ENCODE data around the gene TBXA2R. TPM values are rescaled to one million over a fixed set of nuclear protein-coding genes. Genes with fewer than 3 reads are reported as not detected.

TBXA2R gene
- total RNA-seq, 1 donor from 2014 or later: 4.9 TPM

DNA sequence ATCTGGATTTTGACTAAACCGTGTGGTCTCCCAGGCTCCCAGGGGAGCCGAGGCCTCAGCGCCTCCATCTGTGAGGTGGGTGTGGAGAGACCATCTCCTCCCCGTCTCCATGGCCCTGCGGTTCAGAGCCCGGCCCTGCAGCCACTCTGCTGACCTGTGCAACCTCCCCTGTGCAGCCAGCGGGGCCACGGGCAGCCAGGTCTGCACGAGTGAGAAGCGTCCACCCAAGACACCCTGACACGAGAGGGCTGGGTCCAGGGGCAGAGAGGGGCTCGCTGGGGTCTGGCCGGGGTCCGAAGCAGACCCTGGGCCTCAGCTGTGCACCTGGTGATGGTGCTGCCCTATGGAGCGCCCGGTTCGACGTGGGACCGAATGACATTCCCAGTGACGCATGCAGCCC is 30.3 kb upstream of the TBXA2R start:
- H3K36me3 ChIP-seq: peaks cover 70% of the 10 kb centered on the region
- intact Hi-C loops (cut with DNase I): no loop called here
- H3K4me3 ChIP-seq: no peak overlapping the region
- ATAC-seq (no peak), DNase-seq (no peak)
- no peaks in the 10 kb centered on the region for H3K9me3 ChIP-seq
- H3K27me3 ChIP-seq (ENCODE audit: low read depth): no peaks in the 10 kb centered on the region
- no peaks in the 10 kb centered on the region for H3K4me1 ChIP-seq
- no peak for TF ChIP-seq CTCF (IDR thresholded peaks at IDR 0.05)
- H3K27ac ChIP-seq: no peak overlapping the region

- Histone ChIP-seq H3K36me3 (peaks cover 70% of the 10 kb centered on the region), H3K4me3 (no peak overlapping the region), H3K9me3 (no peaks in the 10 kb centered on the region), H3K27me3 (ENCODE audit: low read depth) (no peaks in the 10 kb centered on the region), H3K27ac (no peak overlapping the region), H3K4me1 (no peaks in the 10 kb centered on the region)
- DNase-seq (no peak), ATAC-seq (no peak)
- intact Hi-C loops (cut with DNase I): no loop called here
- no peak for TF ChIP-seq CTCF (IDR thresholded peaks at IDR 0.05)
These were observed 29.8 kb upstream of the TBXA2R start for GRCh38 chr19:3636506-3636905.

DNA sequence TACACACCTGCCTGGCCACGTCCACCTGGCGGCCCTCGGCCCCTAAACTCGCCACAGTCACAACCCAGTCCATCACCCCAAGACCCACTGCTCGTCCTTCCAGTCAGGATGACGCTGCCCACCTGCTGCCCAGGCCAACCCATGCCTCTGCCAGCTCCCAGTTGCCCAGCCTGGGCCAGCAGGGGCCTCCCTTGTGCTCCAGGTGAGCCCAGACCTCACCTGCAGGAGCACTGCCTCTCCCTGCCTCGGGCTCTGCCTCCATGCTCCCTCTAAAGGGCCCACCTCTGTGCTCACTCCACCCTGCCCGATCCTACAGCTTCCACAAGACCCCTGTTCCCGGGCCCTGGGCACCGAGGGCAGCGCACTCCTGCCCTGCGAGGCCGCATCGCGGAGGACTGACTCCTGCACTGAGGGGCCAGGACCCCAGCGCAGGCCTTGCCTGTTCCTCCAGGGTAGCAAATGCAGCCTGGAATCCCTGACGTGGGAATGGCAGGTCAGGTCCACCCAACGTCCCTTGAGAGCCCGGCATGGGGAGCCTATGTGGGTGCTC is 27.9 kb upstream of the TBXA2R start:
- H3K4me1 ChIP-seq: no peaks in the 10 kb centered on the region
- H3K9me3 ChIP-seq: no peaks in the 10 kb centered on the region
- ATAC-seq (no peak), DNase-seq (no peak)
- intact Hi-C loops (cut with DNase I): no loop called here
- H3K27me3 ChIP-seq (ENCODE audit: low read depth): no peaks in the 10 kb centered on the region
- H3K4me3 ChIP-seq: no peak overlapping the region
- peaks cover 58% of the 10 kb centered on the region for H3K36me3 ChIP-seq
- H3K27ac ChIP-seq: no peak overlapping the region
- no peak for TF ChIP-seq CTCF (IDR thresholded peaks at IDR 0.05)

DNA sequence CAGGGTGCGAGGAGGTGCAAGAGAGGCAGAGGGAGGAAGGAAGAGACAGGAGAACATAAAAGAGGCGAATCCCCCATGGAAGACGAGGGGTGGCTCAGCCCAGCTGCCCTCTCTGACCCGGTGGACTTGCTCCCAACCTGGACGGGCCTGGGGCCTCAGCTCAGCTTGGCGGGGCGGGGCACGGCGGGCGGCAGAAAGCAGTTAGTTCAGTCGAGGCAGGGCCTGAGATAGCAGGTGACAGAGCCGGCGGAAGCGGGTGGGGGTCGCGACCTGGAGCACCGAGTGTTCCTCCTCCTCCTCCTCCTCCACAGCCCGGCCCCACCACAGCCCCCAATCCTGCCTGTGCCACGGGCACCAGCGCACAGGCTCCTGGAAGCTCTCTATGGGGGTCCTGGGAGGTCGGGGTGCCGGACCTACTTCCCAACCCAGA is 26.9 kb upstream of the TBXA2R start:
- DNase-seq (no peak), ATAC-seq (no peak)
- intact Hi-C loops (cut with DNase I): no loop called here
- Histone ChIP-seq H3K4me3 (no peak overlapping the region), H3K27me3 (ENCODE audit: low read depth) (no peaks in the 10 kb centered on the region), H3K27ac (no peak overlapping the region), H3K36me3 (peaks cover 48% of the 10 kb centered on the region), H3K4me1 (no peaks in the 10 kb centered on the region), H3K9me3 (no peaks in the 10 kb centered on the region)
- no peak for TF ChIP-seq CTCF (IDR thresholded peaks at IDR 0.05)

GRCh38 chr19:3632739-3633558 is 26.3 kb upstream of the TBXA2R start:
- no peak for DNase-seq
- no peaks in the 10 kb centered on the region for H3K27me3 ChIP-seq (ENCODE audit: low read depth)
- H3K4me1 ChIP-seq: no peaks in the 10 kb centered on the region
- ATAC-seq: no peak
- H3K9me3 ChIP-seq: no peaks in the 10 kb centered on the region
- intact Hi-C loops (cut with DNase I): no loop called here
- H3K27ac ChIP-seq: no peak overlapping the region
- H3K4me3 ChIP-seq: no peak overlapping the region
- TF ChIP-seq CTCF (IDR thresholded peaks at IDR 0.05): no peak
- H3K36me3 ChIP-seq: peaks cover 42% of the 10 kb centered on the region

Measured in lower lobe of right lung (tissue), 2 donors.